Astrocyte (in vitro differentiated cells and primary cell): Measurements from ENCODE around the gene SRL.

Experiments used
- EZH2 ChIP-seq: IDR thresholded peaks from 2 replicates; pipeline ENCODE4 v1.6.1; 2012; ENCODE audit warnings: mild to moderate bottlenecking, low read length, inconsistent platforms; ENCODE audit not compliant: insufficient read depth
- TF ChIP-seq, protein P1 (sequence below): IDR thresholded peaks from 2 replicates; pipeline ENCODE4 v1.5.1; 2011; ENCODE audit warnings: low read depth, mild to moderate bottlenecking, inconsistent platforms, low read length, moderate library complexity; ENCODE audit not compliant: insufficient read depth

DNA sequence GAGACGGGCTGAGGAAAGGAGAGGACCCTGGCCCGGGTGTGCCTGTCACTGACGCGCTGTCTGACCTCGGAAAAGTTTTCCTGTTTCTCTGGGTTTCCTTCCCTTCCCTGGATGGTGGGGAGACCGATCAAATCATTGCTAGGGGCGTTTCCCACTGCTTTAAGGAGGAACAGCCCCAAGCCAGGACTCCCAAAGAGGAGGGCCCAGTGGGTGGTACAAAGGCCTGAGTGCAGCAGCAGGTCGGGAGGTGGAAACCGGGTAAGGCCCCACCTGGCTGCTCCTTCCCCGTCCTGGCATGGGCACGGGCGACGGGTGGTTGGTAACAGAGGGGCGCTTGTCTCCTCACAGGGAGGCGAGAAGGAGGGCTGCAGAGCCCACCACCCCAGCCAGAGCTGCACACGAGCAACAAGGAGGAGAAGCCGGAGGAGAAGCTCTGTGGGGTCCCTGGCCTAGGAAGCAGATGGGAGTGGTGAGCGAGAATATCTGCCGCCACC lies 2.2 kb downstream of the SRL start:
- no peak for TF ChIP-seq EZH2
- TF ChIP-seq, protein P1, sequence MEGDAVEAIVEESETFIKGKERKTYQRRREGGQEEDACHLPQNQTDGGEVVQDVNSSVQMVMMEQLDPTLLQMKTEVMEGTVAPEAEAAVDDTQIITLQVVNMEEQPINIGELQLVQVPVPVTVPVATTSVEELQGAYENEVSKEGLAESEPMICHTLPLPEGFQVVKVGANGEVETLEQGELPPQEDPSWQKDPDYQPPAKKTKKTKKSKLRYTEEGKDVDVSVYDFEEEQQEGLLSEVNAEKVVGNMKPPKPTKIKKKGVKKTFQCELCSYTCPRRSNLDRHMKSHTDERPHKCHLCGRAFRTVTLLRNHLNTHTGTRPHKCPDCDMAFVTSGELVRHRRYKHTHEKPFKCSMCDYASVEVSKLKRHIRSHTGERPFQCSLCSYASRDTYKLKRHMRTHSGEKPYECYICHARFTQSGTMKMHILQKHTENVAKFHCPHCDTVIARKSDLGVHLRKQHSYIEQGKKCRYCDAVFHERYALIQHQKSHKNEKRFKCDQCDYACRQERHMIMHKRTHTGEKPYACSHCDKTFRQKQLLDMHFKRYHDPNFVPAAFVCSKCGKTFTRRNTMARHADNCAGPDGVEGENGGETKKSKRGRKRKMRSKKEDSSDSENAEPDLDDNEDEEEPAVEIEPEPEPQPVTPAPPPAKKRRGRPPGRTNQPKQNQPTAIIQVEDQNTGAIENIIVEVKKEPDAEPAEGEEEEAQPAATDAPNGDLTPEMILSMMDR: no peak
